ENCODE data around the gene PORCN.

GRCh38 chrX:48460606-48461005, 48.2 kb upstream of the PORCN start:
- TF ChIP-seq CTCF (IDR thresholded peaks at IDR 0.05) = no peak
- no peak for TF ChIP-seq POLR2A (IDR thresholded peaks at IDR 0.05)
- TF ChIP-seq POLR2AphosphoS5 (IDR thresholded peaks at IDR 0.05) = no peak
